Left ventricle myocardium superior (tissue), 1 donor: ENCODE data around the gene DCUN1D2. TPM values are rescaled to one million over a fixed set of nuclear protein-coding genes. Genes with fewer than 3 reads are reported as not detected.

Experiments
- ATAC-seq: fragments of 200-7000 bp; cut with Tn5 transposase; one replicate; pipeline ENCODE4 v1.9.1; 2020; ENCODE audit warnings: mild to moderate bottlenecking, moderate library complexity
- DNase-seq: peaks from one replicate; pipeline ENCODE4 v3.0.0-alpha.2; 2020
- intact Hi-C: fragments of 100-400 bp; cut with micrococcal nuclease; formaldehyde crosslinking; loops from one replicate; pipeline ENCODE4 v1.11.0; 2022
- long read RNA-seq: library from polyadenylated mRNA; unstranded; transcript quantifications from one replicate; pipeline ENCODE4 v2.0.0, GENCODE V29; 2021
- total RNA-seq: library from RNA; stranded (reverse); fragmentation: NEBNext Ultra II Directional; extraction: Animal tissue kit (Norgen Biotek cat#: 25700); gene quantifications from one replicate; pipeline ENCODE4 v1.2.1, GENCODE V29; 2021
- donor health status: DM: no; HTN: yes; CAD: no; lungs with severe emphysema.

The DCUN1D2 gene
- total RNA-seq: 242 TPM
- long read RNA-seq, transcript DCUN1D2-208 (7 exons, 2,045 nt): major isoform, 26 of 149 reads
- long read RNA-seq, partial matches to known transcripts: 29 of 149 reads
- long read RNA-seq, other reads (novel, unspliced or antisense): 90 of 149 reads

DNA sequence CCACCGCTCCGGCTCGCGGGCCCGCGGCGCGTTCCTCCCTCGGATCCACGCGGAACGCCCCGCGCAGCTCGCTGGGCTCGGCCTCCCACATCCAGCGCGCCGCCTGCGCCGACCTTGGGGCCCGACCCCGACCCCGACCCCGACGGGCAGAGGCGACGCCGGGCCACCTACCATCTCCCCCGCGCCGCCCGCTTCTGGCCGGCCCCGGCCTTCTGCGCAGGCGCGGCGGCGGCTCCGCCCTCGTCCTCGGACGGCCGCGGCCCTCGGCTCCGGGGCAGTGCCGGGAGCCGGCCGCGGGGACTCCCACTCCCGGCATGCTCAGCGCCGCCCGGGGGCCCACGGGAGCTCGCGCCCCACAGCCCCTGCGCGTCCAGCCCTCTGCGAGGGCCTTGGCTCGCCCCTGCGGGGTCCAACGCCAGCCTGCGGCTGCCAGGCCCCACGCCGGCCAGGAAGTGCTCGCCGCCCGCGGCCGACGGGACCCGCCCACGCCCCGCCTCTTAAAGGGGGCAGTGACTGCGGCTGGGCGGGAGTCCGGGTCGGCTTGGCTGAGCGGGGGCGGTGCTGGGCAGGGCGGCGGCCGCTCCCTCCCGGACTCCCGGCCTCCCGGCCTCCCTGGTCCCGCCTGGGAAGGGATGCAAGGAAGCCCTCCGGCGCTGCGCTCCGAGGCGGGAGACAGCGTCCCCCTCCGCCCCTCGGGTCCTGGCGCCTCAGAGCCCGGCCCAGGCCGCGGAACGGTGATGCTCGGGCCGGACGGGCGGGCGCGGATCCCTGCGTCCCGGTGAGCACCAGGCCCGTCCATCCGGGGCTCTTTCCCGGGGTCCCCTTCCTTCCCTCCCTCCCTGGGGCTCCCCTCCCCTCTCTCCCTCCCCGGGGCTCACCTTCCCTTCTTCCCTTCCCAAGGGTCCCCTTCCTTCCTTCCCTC lies at the start of gene DCUN1D2:
DCUN1D2 (minus strand) TSS at position 216 of the 922 bp plus-strand sequence; CDS start at position 174, 42 bp downstream.
- DNase-seq (peak; percentile 98), ATAC-seq (peak; percentile 90)
- intact Hi-C loops: no loop called here

DNA sequence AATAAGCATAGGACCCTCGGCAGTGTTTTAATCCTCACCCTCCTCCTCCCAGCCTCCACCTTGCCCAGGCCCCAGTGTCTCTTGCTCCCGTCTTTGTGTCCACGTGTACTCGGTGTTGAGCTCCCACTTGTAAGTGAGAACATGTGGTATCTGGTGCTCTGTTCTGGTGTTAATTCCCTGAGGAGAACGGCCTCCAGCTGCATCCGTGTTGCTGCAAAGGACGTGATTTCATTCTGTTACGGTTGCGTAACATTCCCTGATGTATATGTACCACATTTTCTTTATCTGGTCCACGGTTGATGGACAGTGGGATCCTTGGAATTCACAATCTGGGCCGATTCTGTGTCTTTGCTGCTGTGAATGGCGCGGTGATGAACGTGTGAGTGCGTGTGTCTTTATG lies 49.3 kb upstream of the DCUN1D2 start:
- no peak for DNase-seq
- intact Hi-C loops: no loop called here

DNA sequence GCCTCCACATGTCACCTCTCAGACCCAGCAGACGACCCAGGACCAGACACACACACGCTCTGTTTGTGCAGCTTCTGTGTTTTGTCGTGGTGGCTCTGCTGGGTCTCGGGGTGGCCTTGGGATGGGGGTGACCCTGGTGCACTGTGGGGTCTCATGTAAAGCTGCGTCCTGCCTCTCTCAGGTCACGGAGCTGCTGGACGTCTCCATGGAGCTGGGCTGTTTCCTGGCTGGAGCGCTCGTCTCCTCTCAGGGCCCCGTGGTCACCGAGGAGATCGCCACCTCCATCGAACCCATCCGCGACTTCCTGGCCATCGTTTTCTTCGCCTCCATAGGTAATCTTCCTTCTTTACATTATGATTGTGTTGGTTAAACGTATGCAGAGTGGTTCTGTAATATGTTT lies 48.7 kb upstream of the DCUN1D2 start:
- DNase-seq (no peak), ATAC-seq (no peak)
- intact Hi-C loops: no loop called here

More for the DNA sequence above, 49.3 kb upstream of the DCUN1D2 start:
- peak; percentile 84 for ATAC-seq

DNA sequence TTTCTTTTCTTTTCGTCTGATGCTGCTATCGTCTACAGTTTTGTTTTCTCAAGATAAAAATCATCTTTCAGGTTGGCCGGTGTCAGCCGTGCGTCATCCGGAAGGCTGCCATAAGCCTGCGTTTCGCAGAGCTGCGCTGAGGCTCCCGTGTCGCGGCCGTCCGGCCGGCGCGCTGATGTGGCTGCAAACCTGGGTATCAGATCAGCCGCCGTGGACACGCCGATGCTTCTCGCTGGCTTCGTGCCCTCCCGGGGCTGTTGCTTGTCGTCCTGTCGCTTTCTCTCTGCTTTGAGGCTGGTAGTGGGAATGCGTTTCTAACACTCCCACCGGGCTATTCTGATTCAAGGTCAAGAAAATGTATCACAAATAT lies 48.2 kb upstream of the DCUN1D2 start:
- intact Hi-C loops: no loop called here
- no peak for DNase-seq
- ATAC-seq: no peak

DNA sequence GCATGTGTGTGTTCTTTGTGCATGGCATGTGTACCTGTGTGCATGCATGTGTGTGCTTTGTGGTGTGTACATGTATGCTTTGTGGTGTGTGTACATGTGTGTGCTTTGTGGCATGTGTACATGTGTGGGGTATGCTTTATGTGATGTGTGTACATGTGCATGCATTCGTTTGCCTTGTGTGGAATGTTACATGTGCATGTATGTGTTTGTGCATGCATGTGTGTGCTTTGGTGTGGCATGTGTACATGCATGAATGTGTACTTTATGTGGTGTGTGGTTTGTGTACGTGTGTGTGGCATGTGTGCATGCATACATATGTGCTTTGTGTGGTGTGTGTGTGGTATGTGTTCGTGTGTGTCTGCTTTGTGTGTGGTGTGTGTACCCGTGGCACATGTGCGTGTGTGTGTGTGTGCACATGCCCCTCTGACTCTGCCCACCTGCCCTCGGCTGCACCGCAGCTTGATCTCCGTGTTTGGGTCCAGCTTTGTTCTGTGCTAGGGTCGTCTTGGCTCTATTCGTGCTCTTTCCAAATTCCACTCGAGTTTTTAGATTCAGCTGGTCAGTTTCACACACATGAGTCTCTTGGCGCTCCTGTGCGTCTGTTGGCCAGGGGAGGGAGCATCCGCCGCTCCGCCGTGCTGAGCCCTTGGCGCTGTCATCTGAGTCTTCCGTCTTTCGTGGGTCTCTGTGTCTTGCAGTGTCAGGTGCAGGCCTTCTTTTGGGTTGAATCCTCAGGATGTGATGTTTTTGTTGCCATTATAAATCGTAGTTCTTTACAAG lies 47.6 kb upstream of the DCUN1D2 start:
- ATAC-seq (no peak), DNase-seq (no peak)
- intact Hi-C loops: no loop called here

DNA sequence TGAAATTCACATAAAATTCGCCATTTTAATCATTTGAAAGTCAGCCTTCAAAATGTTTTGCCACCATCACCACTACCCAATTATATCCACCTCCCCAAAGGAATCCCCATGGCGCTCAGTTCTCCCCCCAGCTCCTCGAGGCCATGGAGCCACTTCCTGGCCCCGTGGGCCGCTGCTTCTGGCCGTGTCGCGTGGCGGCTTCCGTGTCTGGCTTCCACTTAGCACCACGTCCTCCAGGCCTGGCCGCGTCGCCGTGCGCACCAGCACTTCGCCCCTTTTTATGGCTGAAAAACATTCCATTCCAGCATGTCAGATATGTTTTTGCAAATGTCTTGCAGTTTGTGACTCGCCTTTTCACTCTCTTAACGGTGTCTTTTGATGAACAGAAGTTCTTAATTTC lies 46.7 kb upstream of the DCUN1D2 start:
- intact Hi-C loops: no loop called here
- no peak for DNase-seq
- no peak for ATAC-seq

DNA sequence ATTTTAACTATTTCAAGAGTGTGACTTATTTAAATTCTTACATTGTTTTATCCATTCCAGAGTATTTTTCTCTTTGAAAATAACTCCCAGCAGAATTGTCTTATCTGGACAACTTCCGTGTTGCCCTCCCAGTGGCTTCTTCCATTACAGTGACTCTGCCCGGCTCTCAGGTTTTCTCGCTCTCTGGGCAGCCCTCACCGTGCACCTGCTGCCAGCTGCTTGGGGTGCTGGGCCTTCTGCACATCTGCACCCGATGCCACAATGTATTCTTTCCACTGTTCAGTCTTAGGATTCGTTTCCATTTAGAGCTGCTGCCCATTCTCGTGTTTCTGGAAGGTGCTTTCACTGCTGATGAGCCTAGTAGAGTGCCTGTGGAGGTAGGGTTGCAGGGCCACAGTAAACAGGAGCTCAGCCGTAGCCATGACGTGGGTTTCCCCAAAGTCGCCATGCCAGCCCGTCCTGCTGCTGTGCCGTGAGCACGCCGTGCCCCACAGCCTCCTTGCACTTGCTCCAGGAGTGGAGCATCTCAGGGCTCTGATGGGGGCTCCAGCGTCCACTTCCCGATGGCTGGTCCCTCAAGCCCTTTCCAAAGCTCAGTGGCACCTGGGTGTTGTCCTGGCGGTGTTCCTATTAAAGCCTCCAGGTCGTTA lies 46.1 kb upstream of the DCUN1D2 start:
- intact Hi-C loops: no loop called here
- DNase-seq (no peak), ATAC-seq (no peak)

DNA sequence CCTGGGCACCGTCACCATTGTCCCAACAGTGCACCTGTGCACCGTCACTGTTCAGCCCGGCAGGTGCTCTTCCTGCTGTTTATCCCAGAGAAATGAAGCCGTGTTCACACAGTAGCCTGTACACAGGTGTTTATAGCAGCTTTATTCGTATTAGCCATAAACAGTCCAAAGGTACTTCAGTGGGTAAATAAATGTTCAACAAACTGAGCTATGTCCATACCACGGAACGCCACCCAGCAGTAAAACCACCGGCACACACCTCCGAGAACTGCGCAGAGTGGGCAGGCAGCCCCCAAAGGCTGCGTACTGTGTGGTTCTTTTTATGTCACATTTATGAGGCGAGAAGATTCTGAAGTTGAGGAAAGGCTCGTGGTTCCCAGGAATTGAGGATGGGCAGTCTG lies 44.9 kb upstream of the DCUN1D2 start:
- no peak for DNase-seq
- ATAC-seq: no peak
- intact Hi-C loops: no loop called here

DNA sequence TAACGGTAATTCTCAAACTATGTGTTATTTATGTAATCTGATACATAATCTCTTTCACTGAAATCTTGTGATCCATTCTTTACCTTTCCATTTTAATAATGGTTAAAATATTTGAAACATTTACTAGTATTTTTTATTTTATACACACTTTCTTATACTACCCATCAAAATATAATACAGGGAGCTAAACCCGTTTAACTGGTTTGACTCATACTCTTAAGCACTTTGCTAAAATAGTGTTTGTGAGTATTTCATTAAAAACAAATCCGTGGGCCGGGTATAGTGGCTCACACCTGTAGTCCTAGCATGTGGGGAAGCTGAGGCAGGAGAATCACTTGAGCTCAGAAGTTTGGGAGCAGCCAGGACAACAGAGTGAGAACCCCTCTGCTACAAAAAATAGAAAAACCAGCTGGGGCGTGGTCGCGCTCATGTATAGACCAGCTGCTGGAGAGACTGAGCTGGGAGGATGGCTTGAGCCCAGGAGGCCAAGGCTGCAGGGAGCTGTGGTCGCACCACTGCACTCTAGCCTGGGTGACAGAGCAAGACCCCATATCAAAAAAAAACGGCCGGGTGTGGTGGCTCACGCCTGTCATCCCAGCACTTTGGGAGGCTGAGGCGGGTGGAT lies 43.8 kb upstream of the DCUN1D2 start:
- intact Hi-C loops: no loop called here
- ATAC-seq: no peak
- DNase-seq: no peak

DNA sequence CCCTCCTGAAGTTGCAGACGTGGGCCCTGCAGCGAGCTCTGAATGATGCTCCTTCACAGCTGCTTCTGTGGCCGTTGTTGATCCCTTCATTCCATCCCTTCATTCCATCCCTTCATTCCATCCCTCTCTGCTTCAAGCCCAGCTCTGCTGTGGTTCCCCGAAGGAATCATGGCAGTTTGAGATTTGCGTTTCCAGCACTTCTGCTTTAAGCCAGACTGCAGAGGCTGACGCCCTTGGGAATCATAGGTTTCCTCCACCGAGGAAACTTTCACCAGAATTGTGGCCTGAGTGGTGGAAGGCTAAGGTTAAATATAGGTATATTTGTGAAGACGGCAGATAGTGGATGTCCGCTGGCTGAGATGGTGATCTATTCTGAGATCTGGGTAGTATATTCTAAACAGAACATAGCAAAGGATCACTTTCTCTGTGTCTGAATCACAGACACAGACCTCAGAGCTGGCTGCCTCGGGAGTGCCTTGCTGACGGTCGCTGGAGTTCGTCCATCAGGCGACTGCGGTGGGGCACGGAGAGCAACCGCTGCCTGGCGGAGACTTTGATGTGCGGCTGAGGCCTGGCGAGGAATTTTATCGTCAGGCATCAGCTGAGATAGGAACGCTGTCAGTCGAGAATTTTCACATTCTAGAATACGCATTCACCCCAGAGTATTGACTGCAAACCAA lies 42.8 kb upstream of the DCUN1D2 start:
- intact Hi-C loops: no loop called here
- peak; percentile 70 for ATAC-seq
- DNase-seq: peak; percentile 56

DNA sequence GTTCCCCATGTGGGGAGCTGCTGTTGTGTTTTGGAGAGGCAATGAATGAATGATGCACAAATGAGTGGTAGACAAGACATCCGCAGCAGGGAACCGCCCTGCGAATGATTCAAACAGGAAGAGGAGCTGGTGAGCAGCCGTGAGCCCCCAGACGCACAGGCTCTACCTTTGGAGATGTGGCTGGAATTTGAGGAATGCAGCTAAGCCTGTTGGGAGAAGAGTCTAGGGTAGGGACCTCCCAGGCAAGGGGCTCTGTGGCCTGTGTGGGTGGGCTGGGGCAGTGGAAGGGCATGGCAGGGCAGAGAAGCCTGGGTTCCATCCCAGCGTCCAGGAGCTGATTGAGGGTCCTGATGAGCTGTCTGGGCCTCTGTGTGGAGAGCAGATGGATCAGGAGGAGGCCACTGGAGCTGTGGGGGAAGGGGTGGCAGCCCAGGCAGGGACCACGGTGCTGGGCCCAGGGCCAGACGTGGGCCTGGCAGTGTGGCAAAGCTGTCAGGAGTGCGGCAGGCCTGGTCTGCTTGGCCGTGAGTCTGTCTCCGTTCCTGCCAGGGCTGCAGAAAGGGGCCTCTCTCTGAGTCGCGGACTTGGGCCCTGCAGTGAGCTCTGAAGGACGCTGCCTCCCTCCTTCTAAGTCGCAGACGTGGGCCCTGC lies 41.8 kb upstream of the DCUN1D2 start:
- DNase-seq: peak; percentile 71
- intact Hi-C loops: no loop called here
- peak; percentile 92 for ATAC-seq

DNA sequence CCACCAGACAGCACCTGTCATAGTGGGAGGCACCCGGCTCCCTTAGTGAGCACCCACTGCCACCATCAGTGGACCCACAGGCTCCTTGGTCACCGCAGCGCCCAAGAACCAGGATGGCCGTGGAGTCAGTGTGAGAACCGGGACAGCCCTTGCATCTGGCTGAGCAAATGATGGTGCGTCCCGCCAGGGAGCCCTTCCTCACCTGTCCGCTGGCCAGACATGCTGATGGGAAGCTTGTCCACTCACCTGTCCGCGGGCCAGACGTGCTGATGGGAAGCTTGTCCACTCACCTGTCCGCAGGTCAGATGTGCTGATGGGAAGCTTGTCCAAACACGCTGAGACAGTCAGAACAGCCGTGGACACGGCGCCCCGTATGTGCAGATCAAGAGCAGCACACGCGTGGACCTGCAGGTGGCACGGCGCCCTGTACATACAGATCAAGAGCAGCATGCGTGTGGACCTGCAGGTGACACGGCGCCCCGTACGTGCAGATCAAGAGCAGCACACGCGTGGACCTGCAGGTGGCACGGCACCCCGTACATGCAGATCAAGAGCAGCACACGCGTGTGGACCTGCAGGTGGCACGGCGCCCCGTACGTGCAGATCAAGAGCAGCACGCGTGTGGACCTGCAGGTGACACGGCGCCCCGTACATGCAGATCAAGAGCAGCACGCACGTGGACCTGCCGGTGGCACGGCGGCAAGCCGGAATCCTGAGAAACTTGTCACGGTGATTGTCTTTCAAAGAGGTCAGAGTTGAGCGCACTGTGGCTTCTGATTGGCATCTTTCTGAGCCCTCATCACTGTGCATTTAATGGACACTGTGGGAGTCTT lies 40.7 kb upstream of the DCUN1D2 start:
- intact Hi-C loops: no loop called here
- no peak for DNase-seq
- no peak for ATAC-seq

DNA sequence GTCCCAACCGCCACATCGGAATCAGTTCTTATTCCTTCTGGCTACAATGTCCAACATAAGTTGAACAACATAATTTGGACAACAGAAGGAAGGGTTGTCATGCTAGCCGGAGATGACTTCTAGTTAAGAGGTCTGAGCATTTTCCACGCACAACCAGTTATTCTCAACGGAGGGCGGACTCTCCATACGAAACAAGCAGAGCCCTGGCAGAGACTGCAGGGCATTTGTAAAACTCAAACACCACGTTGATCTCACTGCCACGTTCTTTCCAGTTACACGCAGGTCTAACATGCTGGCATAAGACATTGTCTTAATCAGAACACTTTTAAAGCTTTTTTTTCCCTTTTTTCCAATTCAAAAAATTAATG lies 38.3 kb upstream of the DCUN1D2 start:
- no peak for ATAC-seq

DNA sequence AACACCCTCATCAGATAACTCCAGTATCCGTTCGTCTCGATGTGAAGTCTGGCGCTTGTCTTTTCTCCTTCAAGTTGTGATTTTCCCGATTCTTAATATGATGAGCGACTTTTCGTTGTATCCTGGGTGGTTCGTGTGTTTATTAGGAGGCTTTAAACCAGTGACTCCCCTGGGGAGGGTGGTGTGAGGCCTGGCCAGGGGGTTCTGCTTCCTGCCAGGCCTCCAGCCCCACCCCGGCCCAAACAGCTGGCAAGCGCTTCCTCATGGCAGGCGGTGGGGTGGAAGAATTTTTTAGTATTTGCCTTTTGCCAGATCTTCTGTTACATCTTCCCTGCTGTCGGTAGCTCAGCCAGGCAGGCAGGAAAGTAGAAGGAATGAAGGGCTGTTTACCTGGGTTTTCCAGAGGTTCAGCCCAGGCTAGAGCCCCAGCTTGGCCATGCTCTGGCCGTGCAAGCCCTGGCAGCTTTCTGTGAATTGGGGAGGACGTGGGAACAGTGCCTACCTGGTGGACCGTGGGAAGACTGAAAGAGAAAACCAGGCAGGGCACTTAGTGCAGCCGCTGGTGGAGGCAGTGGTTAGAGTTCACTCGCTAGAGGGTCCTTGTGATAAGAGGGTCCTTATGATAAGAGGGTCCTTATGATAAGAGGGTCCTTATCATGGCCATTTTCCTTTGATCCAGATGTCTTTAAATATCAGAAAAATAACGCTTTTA lies 37.7 kb upstream of the DCUN1D2 start:
- intact Hi-C loops: no loop called here
- DNase-seq: no peak
- ATAC-seq: peak; percentile 33

More for the DNA sequence above, 38.3 kb upstream of the DCUN1D2 start:
- no peak for DNase-seq
- intact Hi-C loops: no loop called here

DNA sequence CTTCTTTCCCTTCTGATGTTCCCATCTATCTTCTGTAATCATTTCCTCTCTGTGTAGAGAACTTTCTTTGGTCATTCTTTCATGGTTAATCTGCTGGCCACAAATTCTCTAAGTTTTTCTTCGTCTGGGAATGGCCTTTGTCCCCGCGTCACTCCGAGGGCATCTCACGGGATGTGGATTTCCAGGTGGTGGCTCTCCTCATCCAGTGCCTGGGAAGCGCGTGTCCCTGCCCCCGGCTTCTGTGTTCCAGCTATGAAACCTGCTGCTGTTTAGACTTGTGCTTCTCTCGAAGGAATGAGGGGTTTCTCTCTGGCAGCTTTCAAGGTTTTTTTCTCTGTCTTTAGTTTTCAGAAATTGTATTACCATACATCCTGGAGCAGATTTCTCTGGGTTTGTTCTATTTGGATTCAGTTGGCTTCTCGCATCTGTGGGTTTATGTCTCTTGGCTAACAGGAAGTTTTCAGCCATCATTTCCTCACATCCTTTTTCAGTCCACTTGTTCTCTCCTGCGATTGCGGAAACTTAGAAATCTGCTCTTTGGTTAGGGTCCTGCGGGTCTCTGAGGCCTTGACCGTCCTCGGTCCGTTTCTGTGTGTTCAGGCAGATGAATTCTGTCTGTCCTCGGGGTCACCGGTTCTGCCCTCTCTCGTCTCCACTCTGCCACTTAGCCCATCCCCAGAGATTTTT lies 36.9 kb upstream of the DCUN1D2 start:
- DNase-seq (no peak), ATAC-seq (no peak)
- intact Hi-C loops: no loop called here
